Esophagus (tissue), 2 donors: ENCODE results near the gene GNG2. TPM values are rescaled to one million over a fixed set of nuclear protein-coding genes. Genes with fewer than 3 reads are reported as not detected.

ENCODE experiments used
- H3K27ac ChIP-seq, 2 donors: one replicate each; pipeline ENCODE4 v1.5.1; 2013; ENCODE audit warnings: low read depth in 2 of 2, mild to moderate bottlenecking in 2 of 2, inconsistent platforms in 1 of 2, low read length in 1 of 2, moderate library complexity in 1 of 2
- H3K27me3 ChIP-seq, 2 donors: one replicate each; pipeline ENCODE4 v1.6.1; 2013; ENCODE audit warnings: low read length in 2 of 2, control low read depth in 1 of 2, mild to moderate bottlenecking in 1 of 2; ENCODE audit not compliant: insufficient read depth in 2 of 2, control insufficient read depth in 1 of 2
- H3K36me3 ChIP-seq, 2 donors: one replicate each; pipeline ENCODE4 v1.6.1; 2013; ENCODE audit warnings: low read length in 1 of 2; ENCODE audit not compliant: control insufficient read depth in 2 of 2, insufficient read depth in 2 of 2
- H3K4me1 ChIP-seq, 2 donors: one replicate each; pipeline ENCODE4 v1.6.1; 2013; ENCODE audit warnings: low read length in 1 of 2; ENCODE audit not compliant: control insufficient read depth in 2 of 2, insufficient read depth in 2 of 2
- H3K4me3 ChIP-seq, 2 donors: one replicate each; pipeline ENCODE4 v1.5.1; 2013; ENCODE audit warnings: low read length in 2 of 2, mild to moderate bottlenecking in 2 of 2, low read depth in 1 of 2, moderate library complexity in 1 of 2
- H3K9me3 ChIP-seq, 2 donors: one replicate each; pipeline ENCODE4 v1.6.1; 2013; ENCODE audit warnings: mild to moderate bottlenecking in 2 of 2, low read depth in 1 of 2, low read length in 1 of 2, moderate library complexity in 1 of 2; ENCODE audit not compliant: control insufficient read depth in 2 of 2, insufficient read depth in 1 of 2
- WGBS, 2 donors: extraction: QIAGEN DNeasy Blood & Tissue Kit; methylation state at CpG; one replicate each; pipeline ENCODE4 v1.1.7; 2013; 5-methylcytosine and 5-hydroxymethylcytosine counted together
- polyA plus RNA-seq, 2 donors: library from polyadenylated mRNA; stranded (reverse); fragments of 200-250 nt; gene quantifications; one replicate each; pipeline ENCODE4 v1.2.3, GENCODE V29; 2013
- donor health status: healthy with polysubstance abuse.
- donor health status: Bipolar disorder and iron deficiency.

The GNG2 gene
- polyA plus RNA-seq, 2 donors: 1.6 to 2.0 TPM

GRCh38 chr14:52007211-52007610, 146.8 kb downstream of the GNG2 start:
- H3K27me3 ChIP-seq: no peaks in the 10 kb centered on the region
- H3K9me3 ChIP-seq: no peaks in the 10 kb centered on the region
- 88 to 96% methylated on average over 1 of the region's 1 CpG for WGBS, 2 donors
- no peak overlapping the region for H3K4me3 ChIP-seq
- no peaks in the 10 kb centered on the region for H3K4me1 ChIP-seq
- no peak overlapping the region for H3K27ac ChIP-seq
- H3K36me3 ChIP-seq: peaks cover 12 to 20% of the 10 kb centered on the region in 2 donors

GRCh38 chr14:52007637-52008036, 147.2 kb downstream of the GNG2 start:
- Histone ChIP-seq H3K27ac (no peak overlapping the region), H3K4me1 (no peaks in the 10 kb centered on the region), H3K27me3 (no peaks in the 10 kb centered on the region), H3K36me3 (peaks cover 12 to 18% of the 10 kb centered on the region in 2 donors), H3K9me3 (no peaks in the 10 kb centered on the region), H3K4me3 (no peak overlapping the region)
- WGBS, 2 donors: 78 to 86% methylated on average over 1 of the region's 1 CpG

- WGBS, 2 donors: 97 to 98% methylated on average over 4 of the region's 4 CpGs
- peaks cover 12 to 18% of the 10 kb centered on the region in 2 donors for H3K36me3 ChIP-seq
Observed at GRCh38 chr14:52008136-52008535, 147.7 kb downstream of the GNG2 start.

GRCh38 chr14:52010173-52010693, 149.8 kb downstream of the GNG2 start:
- 79 to 90% methylated on average over 3 of the region's 3 CpGs for WGBS, 2 donors
- Histone ChIP-seq H3K36me3 (peaks cover 12 to 15% of the 10 kb centered on the region in 2 donors), H3K9me3 (no peaks in the 10 kb centered on the region), H3K4me3 (no peak overlapping the region), H3K27me3 (no peaks in the 10 kb centered on the region), H3K4me1 (no peaks in the 10 kb centered on the region), H3K27ac (no peak overlapping the region)

More at GRCh38 chr14:52008136-52008535, 147.7 kb downstream of the GNG2 start:
- Histone ChIP-seq H3K4me1 (no peaks in the 10 kb centered on the region), H3K4me3 (no peak overlapping the region), H3K27ac (no peak overlapping the region), H3K9me3 (no peaks in the 10 kb centered on the region), H3K27me3 (no peaks in the 10 kb centered on the region)

- Histone ChIP-seq H3K9me3 (no peaks in the 10 kb centered on the region), H3K4me1 (no peaks in the 10 kb centered on the region), H3K27me3 (no peaks in the 10 kb centered on the region), H3K4me3 (no peak overlapping the region), H3K36me3 (peaks cover 7 to 11% of the 10 kb centered on the region in 2 donors), H3K27ac (no peak overlapping the region)
- 94% methylated on average over 9 of the region's 9 CpGs for WGBS, 2 donors
Observed at GRCh38 chr14:52011523-52011922, 151.1 kb downstream of the GNG2 start.

- H3K27me3 ChIP-seq: no peaks in the 10 kb centered on the region
- H3K9me3 ChIP-seq: no peaks in the 10 kb centered on the region
- peaks cover 7 to 11% of the 10 kb centered on the region in 2 donors for H3K36me3 ChIP-seq
- WGBS, 2 donors: 52 to 56% methylated on average over 4 of the region's 4 CpGs
- no peak overlapping the region for H3K4me3 ChIP-seq
- no peaks in the 10 kb centered on the region for H3K4me1 ChIP-seq
- H3K27ac ChIP-seq: no peak overlapping the region
Observed at GRCh38 chr14:52012635-52013034, 152.2 kb downstream of the GNG2 start.

GRCh38 chr14:52013984-52014600, 153.7 kb downstream of the GNG2 start:
- no peak overlapping the region for H3K4me3 ChIP-seq
- H3K9me3 ChIP-seq: no peaks in the 10 kb centered on the region
- H3K36me3 ChIP-seq: peaks cover under 1 to 11% of the 10 kb centered on the region in 2 donors
- H3K4me1 ChIP-seq: no peaks in the 10 kb centered on the region
- WGBS, 2 donors: 76 to 81% methylated on average over 11 of the region's 11 CpGs
- no peak overlapping the region for H3K27ac ChIP-seq
- no peaks in the 10 kb centered on the region for H3K27me3 ChIP-seq

- Histone ChIP-seq H3K27ac (no peak overlapping the region), H3K9me3 (no peaks in the 10 kb centered on the region), H3K4me3 (no peak overlapping the region), H3K27me3 (no peaks in the 10 kb centered on the region), H3K4me1 (no peaks in the 10 kb centered on the region), H3K36me3 (peaks cover 0 to 11% of the 10 kb centered on the region in 2 donors)
- 80 to 84% methylated on average over 15 of the region's 15 CpGs for WGBS, 2 donors
Observed at GRCh38 chr14:52014601-52015267, 154.3 kb downstream of the GNG2 start.

GRCh38 chr14:52015411-52016030, 155.1 kb downstream of the GNG2 start:
- Histone ChIP-seq H3K27me3 (no peaks in the 10 kb centered on the region), H3K36me3 (peaks cover 0 to 11% of the 10 kb centered on the region in 2 donors), H3K27ac (no peak overlapping the region), H3K4me1 (no peaks in the 10 kb centered on the region), H3K9me3 (no peaks in the 10 kb centered on the region), H3K4me3 (no peak overlapping the region)
- 76 to 80% methylated on average over 8 of the region's 8 CpGs for WGBS, 2 donors
